GM10266 (cell line): ENCODE data around the gene SPOCK1.

Experiments
- DNase-seq: peaks from one replicate; pipeline ENCODE4 v3.0.0; 2012; ENCODE audit errors: extremely low spot score
- TF ChIP-seq, protein P1 (sequence below): IDR thresholded peaks from 2 replicates; pipeline ENCODE4 v1.5.1; 2012; ENCODE audit warnings: mild to moderate bottlenecking, low read depth; ENCODE audit not compliant: control insufficient read depth, insufficient read depth; ENCODE audit errors: missing control alignments

The SPOCK1 gene

GRCh38 chr5:137190441-137190840 lies 308.7 kb downstream of the SPOCK1 start:
- no peak for DNase-seq
- TF ChIP-seq, protein P1, sequence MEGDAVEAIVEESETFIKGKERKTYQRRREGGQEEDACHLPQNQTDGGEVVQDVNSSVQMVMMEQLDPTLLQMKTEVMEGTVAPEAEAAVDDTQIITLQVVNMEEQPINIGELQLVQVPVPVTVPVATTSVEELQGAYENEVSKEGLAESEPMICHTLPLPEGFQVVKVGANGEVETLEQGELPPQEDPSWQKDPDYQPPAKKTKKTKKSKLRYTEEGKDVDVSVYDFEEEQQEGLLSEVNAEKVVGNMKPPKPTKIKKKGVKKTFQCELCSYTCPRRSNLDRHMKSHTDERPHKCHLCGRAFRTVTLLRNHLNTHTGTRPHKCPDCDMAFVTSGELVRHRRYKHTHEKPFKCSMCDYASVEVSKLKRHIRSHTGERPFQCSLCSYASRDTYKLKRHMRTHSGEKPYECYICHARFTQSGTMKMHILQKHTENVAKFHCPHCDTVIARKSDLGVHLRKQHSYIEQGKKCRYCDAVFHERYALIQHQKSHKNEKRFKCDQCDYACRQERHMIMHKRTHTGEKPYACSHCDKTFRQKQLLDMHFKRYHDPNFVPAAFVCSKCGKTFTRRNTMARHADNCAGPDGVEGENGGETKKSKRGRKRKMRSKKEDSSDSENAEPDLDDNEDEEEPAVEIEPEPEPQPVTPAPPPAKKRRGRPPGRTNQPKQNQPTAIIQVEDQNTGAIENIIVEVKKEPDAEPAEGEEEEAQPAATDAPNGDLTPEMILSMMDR = no peak

DNA sequence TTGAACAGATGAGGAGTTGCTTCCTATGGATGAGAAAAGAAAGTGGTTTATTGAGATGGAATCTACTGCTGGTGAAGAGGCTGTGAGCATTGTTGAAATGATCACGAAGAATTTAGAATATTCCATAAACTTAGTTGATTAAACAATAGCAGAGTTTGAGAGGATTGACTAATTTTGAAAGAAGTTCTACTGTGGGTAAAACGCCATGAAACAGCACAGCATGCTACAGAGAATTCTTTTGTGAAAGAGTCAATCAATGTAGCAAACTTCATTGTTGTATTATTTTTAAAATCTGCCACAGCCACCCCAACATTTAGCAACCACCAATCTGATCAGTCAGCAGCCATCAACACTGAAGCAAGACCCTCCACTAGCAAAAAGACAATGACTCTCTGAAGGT lies 309.1 kb downstream of the SPOCK1 start:
- DNase-seq = no peak
- TF ChIP-seq, protein P1 = no peak

DNA sequence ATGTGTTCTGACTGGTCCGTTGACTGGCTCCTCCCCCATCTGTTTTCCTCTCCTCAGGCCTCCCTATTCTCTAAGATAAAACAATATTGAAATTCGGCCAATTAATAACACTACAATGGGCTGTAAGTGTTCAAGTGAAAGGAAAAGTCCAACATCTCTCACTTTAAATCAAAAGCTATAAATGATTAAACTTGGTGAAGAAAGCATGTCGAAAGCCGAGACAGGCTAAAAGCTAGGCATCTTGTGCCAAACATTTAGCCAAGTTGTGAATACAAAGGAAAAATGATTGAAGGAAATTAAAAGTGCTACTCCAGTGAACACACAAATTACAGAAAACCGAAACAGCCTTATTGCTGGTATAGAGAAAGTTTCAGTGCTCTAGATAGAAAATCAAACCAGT lies 310.6 kb downstream of the SPOCK1 start:
- TF ChIP-seq, protein P1 = no peak
- DNase-seq = no peak

DNA sequence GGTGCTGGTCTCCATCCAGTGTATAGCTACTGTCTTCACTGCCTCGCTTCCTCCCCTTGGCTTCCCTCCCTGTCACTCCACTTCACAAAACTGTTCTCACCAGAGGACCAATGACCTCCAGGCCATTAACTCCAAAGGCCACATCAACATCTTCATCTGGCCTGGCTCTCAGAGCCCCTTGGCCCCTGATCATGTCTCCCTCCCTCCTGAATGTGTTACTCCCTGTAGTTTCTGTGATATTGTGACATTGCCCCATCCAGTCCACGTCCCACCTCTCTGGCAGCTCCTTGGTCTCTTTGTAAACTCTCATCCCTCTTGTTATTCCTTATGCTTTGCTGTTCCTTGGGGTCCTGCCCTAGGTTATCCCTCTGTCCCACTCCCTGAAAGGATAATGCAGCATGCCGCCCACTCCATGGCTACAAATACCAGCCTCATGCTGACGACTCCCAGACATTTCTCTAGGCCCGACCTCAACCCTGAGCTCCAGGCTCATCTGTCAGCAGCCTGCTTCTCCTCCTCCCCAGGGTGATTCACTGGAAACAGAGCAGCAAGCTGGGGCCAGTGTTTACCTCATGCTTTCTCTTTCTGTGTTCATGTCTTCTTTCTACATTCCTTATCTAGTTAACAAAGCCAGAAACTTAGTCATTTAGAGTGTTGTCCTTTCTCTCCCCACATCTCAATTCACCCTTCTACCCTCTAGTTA lies 312.2 kb downstream of the SPOCK1 start:
- no peak for DNase-seq
- TF ChIP-seq, protein P1 = no peak

DNA sequence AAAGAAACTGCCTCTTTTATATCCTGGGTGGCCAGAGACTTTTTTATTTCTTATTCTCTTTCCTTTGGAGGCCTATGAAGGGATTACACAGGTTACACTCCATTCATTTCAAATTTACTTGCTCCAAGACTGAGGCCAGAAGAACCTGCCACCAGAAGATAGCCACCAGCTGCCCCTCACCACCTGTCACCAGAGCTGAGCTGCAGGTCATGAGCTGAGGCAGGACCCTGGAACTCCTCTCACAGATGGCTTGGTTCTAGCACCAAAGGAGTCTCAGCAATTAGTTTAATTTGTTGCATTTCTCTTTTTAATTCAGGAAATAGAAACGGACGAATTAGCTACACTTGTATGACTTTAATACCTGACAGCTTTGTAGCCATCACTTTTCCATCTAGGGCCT lies 313.9 kb downstream of the SPOCK1 start:
- TF ChIP-seq, protein P1 = no peak
- no peak for DNase-seq

GRCh38 chr5:137184734-137185133 lies 314.4 kb downstream of the SPOCK1 start:
- no peak for DNase-seq
- TF ChIP-seq, protein P1 = no peak

DNA sequence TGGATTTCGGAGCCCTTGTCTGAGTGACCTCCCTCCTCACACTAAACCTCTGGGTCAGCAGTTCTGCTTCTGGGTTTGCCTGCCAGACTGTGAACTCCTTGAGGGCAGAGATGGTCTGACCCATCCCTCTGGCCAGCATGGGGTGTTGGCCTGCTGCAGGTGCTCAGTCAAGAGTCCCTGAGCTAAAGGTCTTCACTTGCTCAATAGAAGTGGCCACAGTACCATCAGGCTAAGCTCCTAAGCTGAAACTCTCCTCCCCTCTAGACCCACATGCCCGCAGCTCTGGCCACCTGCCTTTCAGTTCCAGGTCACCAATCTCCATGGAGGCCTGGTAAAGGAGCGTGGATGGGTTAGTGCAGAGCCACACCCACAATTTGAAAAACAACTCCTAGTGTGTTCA lies 316.6 kb downstream of the SPOCK1 start:
- DNase-seq = no peak
- TF ChIP-seq, protein P1 = no peak
